Progenitor cell of endocrine pancreas (in vitro differentiated cells): ENCODE results near the gene PSORS1C1. TPM values are rescaled to one million over a fixed set of nuclear protein-coding genes. Genes with fewer than 3 reads are reported as not detected.
A peak's percentile ranks its signal among the peaks of the same experiment; 100 is the strongest.
"Not testable (repeated sequence)": the region's sequence is repeated elsewhere in the genome, so short reads cannot be mapped to it uniquely, and the experiment has no call there.

Experiments
- DNase-seq: peaks from one replicate; pipeline ENCODE4 v3.0.0; 2021; ENCODE audit warnings: low spot score; ENCODE audit not compliant: unreplicated experiment
- H3K27ac Mint-ChIP-seq: 2 replicates; pipeline ENCODE4 v1.8.0; 2021; ENCODE audit warnings: mild to moderate bottlenecking, moderate library complexity, mixed read lengths
- H3K27me3 Mint-ChIP-seq: 2 replicates; pipeline ENCODE4 v1.8.0; 2021; ENCODE audit warnings: mixed read lengths
- H3K36me3 Mint-ChIP-seq: 2 replicates; pipeline ENCODE4 v1.8.0; 2022; ENCODE audit warnings: mixed read lengths; ENCODE audit not compliant: insufficient read depth
- H3K4me1 Mint-ChIP-seq: 2 replicates; pipeline ENCODE4 v1.8.0; 2021; ENCODE audit warnings: low read depth, mixed read lengths
- H3K4me3 Mint-ChIP-seq: 2 replicates; pipeline ENCODE4 v1.8.0; 2021; ENCODE audit warnings: low read depth, mild to moderate bottlenecking, moderate library complexity, mixed read lengths
- H3K9me3 Mint-ChIP-seq: 2 replicates; pipeline ENCODE4 v1.8.0; 2021; ENCODE audit warnings: low read depth, mixed read lengths
- CTCF ChIP-seq: fragments of 200-600 bp; sonication (generic); IDR thresholded peaks from one replicate; pipeline ENCODE4 v1.5.0; 2021; ENCODE audit warnings: antibody characterized with exemption, mild to moderate bottlenecking; ENCODE audit not compliant: unreplicated experiment
- total RNA-seq: library from RNA; stranded (reverse); gene quantifications from 2 replicates; pipeline ENCODE4 v1.2.1, GENCODE V29; 2021

PSORS1C1 gene
- total RNA-seq, 1 donor from 2014 or later = not detected

- H3K4me3 Mint-ChIP-seq = peak overlapping the region; percentile 79
- no peak for DNase-seq
- H3K27me3 Mint-ChIP-seq = peaks cover 10% of the 10 kb centered on the region
- peak overlapping the region; percentile 90 for H3K27ac Mint-ChIP-seq
- H3K4me1 Mint-ChIP-seq = peaks cover 12% of the 10 kb centered on the region
- H3K36me3 Mint-ChIP-seq = peaks cover 5% of the 10 kb centered on the region
- no peaks in the 10 kb centered on the region for H3K9me3 Mint-ChIP-seq
- TF ChIP-seq CTCF = no peak
These were observed 44.6 kb downstream of the PSORS1C1 start for GRCh38 chr6:31158863-31159855.

GRCh38 chr6:31161216-31162126, 46.9 kb downstream of the PSORS1C1 start:
- TF ChIP-seq CTCF = no peak
- Mint-ChIP-seq H3K4me3 (no peak overlapping the region), H3K4me1 (peaks cover 12% of the 10 kb centered on the region), H3K9me3 (no peaks in the 10 kb centered on the region), H3K27ac (no peak overlapping the region), H3K27me3 (peaks cover 10% of the 10 kb centered on the region), H3K36me3 (no peaks in the 10 kb centered on the region)
- no peak for DNase-seq

- TF ChIP-seq CTCF = no peak
- Mint-ChIP-seq H3K27ac (no peak overlapping the region), H3K36me3 (no peaks in the 10 kb centered on the region), H3K27me3 (peaks cover 11% of the 10 kb centered on the region), H3K4me1 (peaks cover 10% of the 10 kb centered on the region), H3K4me3 (no peak overlapping the region), H3K9me3 (no peaks in the 10 kb centered on the region)
- no peak for DNase-seq
These were observed 48.0 kb downstream of the PSORS1C1 start for GRCh38 chr6:31162463-31163165.

- DNase-seq = no peak
- Mint-ChIP-seq H3K27ac (no peak overlapping the region), H3K9me3 (no peaks in the 10 kb centered on the region), H3K27me3 (peaks cover 17% of the 10 kb centered on the region), H3K4me3 (no peak overlapping the region), H3K36me3 (no peaks in the 10 kb centered on the region), H3K4me1 (peaks cover 3% of the 10 kb centered on the region)
- TF ChIP-seq CTCF = no peak
These were observed 49.3 kb downstream of the PSORS1C1 start for GRCh38 chr6:31163922-31164321.

- DNase-seq, H3K36me3 Mint-ChIP-seq, H3K4me1 Mint-ChIP-seq, H3K27ac Mint-ChIP-seq, H3K4me3 Mint-ChIP-seq, H3K9me3 Mint-ChIP-seq: not testable (repeated sequence)
- H3K27me3 Mint-ChIP-seq = peaks cover 20% of the 10 kb centered on the region
These were observed 50.0 kb downstream of the PSORS1C1 start for GRCh38 chr6:31164475-31165063.

GRCh38 chr6:31165064-31165832, 50.6 kb downstream of the PSORS1C1 start:
- DNase-seq, H3K9me3 Mint-ChIP-seq, H3K36me3 Mint-ChIP-seq, H3K4me1 Mint-ChIP-seq, H3K4me3 Mint-ChIP-seq, H3K27ac Mint-ChIP-seq: not testable (repeated sequence)
- H3K27me3 Mint-ChIP-seq = peaks cover 23% of the 10 kb centered on the region
